SK-N-SH treated with all-trans-retinoic acid at 6 μM for 48 hours (cell line): ENCODE results near the gene KLHL6.

ENCODE experiments used
- ATAC-seq: fragments of 200-7000 bp; cut with Tn5 transposase; 3 replicates; pipeline ENCODE4 v1.9.1; 2020; ENCODE audit warnings: mild to moderate bottlenecking, moderate library complexity
- ARNTL ChIP-seq: fragments of 450-650 bp; formaldehyde crosslinking; IDR thresholded peaks from 2 replicates; pipeline ENCODE4 v1.5.0; 2020; ENCODE audit warnings: low read depth, mild to moderate bottlenecking, moderate library complexity, borderline replicate concordance
- BACH2 ChIP-seq: fragments of 250-450 bp; sonication (Bioruptor Pico); IDR thresholded peaks from 2 replicates; pipeline ENCODE4 v1.9.0; 2021; ENCODE audit warnings: mild to moderate bottlenecking, borderline replicate concordance
- CSDC2 ChIP-seq: fragments of 250-450 bp; sonication (Bioruptor Pico); IDR thresholded peaks from 2 replicates; pipeline ENCODE4 v1.5.0; 2020; ENCODE audit warnings: mild to moderate bottlenecking, moderate library complexity
- ESRRG ChIP-seq: fragments of 250-450 bp; sonication (Bioruptor Pico); IDR thresholded peaks from 2 replicates; pipeline ENCODE4 v1.6.1; 2021; ENCODE audit warnings: mild to moderate bottlenecking
- GLIS3 ChIP-seq: fragments of 250-450 bp; sonication (Bioruptor Pico); IDR thresholded peaks from 2 replicates; pipeline ENCODE4 v1.5.0; 2020; ENCODE audit warnings: mild to moderate bottlenecking, moderate library complexity
- OSR1 ChIP-seq: fragments of 250-450 bp; sonication (Bioruptor Pico); IDR thresholded peaks from 2 replicates; pipeline ENCODE4 v1.8.0; 2022; ENCODE audit warnings: moderate library complexity, mild to moderate bottlenecking, inconsistent platforms
- PPARA ChIP-seq: fragments of 250-450 bp; sonication (Bioruptor Pico); IDR thresholded peaks from 2 replicates; pipeline ENCODE4 v1.5.0; 2020; ENCODE audit warnings: mild to moderate bottlenecking, borderline replicate concordance
- SNAI2 ChIP-seq: fragments of 250-450 bp; sonication (Bioruptor Pico); IDR thresholded peaks from 2 replicates; pipeline ENCODE4 v1.5.0; 2020; ENCODE audit warnings: mild to moderate bottlenecking, moderate library complexity
- TCF4 ChIP-seq: fragments of 250-450 bp; sonication (Bioruptor Pico); IDR thresholded peaks from 2 replicates; pipeline ENCODE4 v1.8.0; 2021; ENCODE audit warnings: mild to moderate bottlenecking, moderate library complexity, borderline replicate concordance
- TOX ChIP-seq: fragments of 250-450 bp; sonication (Bioruptor Pico); IDR thresholded peaks from 2 replicates; pipeline ENCODE4 v1.8.0; 2021; ENCODE audit warnings: mild to moderate bottlenecking, moderate library complexity, borderline replicate concordance
- ZC3H10 ChIP-seq: fragments of 250-450 bp; sonication (Bioruptor Pico); IDR thresholded peaks from 2 replicates; pipeline ENCODE4 v1.5.1; 2021; ENCODE audit warnings: mild to moderate bottlenecking, moderate library complexity
- ZFP3 ChIP-seq: fragments of 250-450 bp; sonication (Bioruptor Pico); IDR thresholded peaks from 2 replicates; pipeline ENCODE4 v1.5.0; 2020; ENCODE audit warnings: mild to moderate bottlenecking, moderate library complexity
- ZFP30 ChIP-seq: fragments of 450-650 bp; formaldehyde crosslinking; IDR thresholded peaks from 2 replicates; pipeline ENCODE4 v1.5.0; 2022; ENCODE audit warnings: mild to moderate bottlenecking, moderate library complexity
- ZNF565 ChIP-seq: fragments of 450-650 bp; formaldehyde crosslinking; conservative IDR thresholded peaks from 2 replicates; pipeline ENCODE4 v1.5.0; 2020; ENCODE audit warnings: low read depth, mild to moderate bottlenecking, moderate library complexity
- ZNF70 ChIP-seq: fragments of 450-650 bp; formaldehyde crosslinking; IDR thresholded peaks from 2 replicates; pipeline ENCODE4 v1.5.0; 2020; ENCODE audit warnings: mild to moderate bottlenecking, moderate library complexity
- ZNF8 ChIP-seq: fragments of 450-650 bp; formaldehyde crosslinking; IDR thresholded peaks from 2 replicates; pipeline ENCODE4 v1.5.0; 2020; ENCODE audit warnings: mild to moderate bottlenecking, moderate library complexity
- TF ChIP-seq, protein P1 (sequence below): fragments of 250-450 bp; sonication (Bioruptor Pico); IDR thresholded peaks from 2 replicates; pipeline ENCODE4 v1.8.0; 2020; ENCODE audit warnings: mild to moderate bottlenecking, moderate library complexity, borderline replicate concordance
- TF ChIP-seq, protein P2 (sequence below): fragments of 250-450 bp; sonication (Bioruptor Pico); IDR thresholded peaks from 2 replicates; pipeline ENCODE4 v1.5.1; 2020; ENCODE audit warnings: low read depth, mild to moderate bottlenecking, moderate library complexity
- TF ChIP-seq, protein P3 (sequence below): fragments of 250-450 bp; sonication (Bioruptor Pico); IDR thresholded peaks from 2 replicates; pipeline ENCODE4 v1.5.0; 2020; ENCODE audit warnings: mild to moderate bottlenecking, moderate library complexity
- TF ChIP-seq, protein P4 (sequence below): fragments of 250-450 bp; sonication (Bioruptor Pico); IDR thresholded peaks from 2 replicates; pipeline ENCODE4 v1.8.0; 2021; ENCODE audit warnings: low read depth, mild to moderate bottlenecking, moderate library complexity, borderline replicate concordance
- TF ChIP-seq, protein P5 (sequence below): fragments of 250-450 bp; sonication (Bioruptor Pico); IDR thresholded peaks from 2 replicates; pipeline ENCODE4 v1.5.1; 2021; ENCODE audit warnings: mild to moderate bottlenecking, moderate library complexity

Gene KLHL6

DNA sequence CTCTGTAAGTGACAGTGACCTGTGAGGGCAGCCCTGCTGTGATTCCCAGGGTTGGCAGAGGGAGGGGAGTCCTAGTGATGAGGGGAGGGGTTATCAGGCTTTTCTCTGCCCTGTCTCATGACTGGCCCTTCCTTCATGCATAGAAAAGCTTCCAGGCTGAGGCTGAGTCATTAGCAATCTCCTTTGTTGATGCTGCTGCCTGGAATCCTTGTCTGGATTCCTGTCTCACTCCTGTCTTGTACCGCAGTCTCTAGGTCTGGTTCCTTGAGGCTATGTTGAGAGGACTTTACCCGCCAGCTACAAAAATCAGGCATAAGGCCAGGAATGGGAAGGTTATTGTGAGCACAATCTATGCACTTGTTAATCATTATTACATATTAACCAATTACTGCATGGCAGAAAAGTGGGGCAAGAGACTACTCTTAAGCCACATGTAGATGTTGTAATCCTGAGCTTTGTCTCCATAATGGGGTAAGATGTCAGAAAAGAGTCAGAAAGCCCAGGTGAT, 7.2 kb downstream of the KLHL6 start:
- peak; percentile 81 for ATAC-seq
- TF ChIP-seq TCF4 (CRISPR knock-in tag) (no peak), PPARA (CRISPR knock-in tag) (no peak), ZFP30 (CRISPR knock-in tag) (no peak), SNAI2 (CRISPR knock-in tag) (no peak), ZFP3 (CRISPR knock-in tag) (no peak), BACH2 (CRISPR knock-in tag) (no peak), GLIS3 (CRISPR knock-in tag) (no peak), ZNF70 (CRISPR knock-in tag) (no peak), ARNTL (CRISPR knock-in tag) (no peak), TOX (CRISPR knock-in tag) (no peak), ZC3H10 (CRISPR knock-in tag) (no peak), ESRRG (CRISPR knock-in tag) (no peak), CSDC2 (CRISPR knock-in tag) (no peak), ZNF8 (no peak), OSR1 (CRISPR knock-in tag) (no peak)
- TF ChIP-seq, protein P1, sequence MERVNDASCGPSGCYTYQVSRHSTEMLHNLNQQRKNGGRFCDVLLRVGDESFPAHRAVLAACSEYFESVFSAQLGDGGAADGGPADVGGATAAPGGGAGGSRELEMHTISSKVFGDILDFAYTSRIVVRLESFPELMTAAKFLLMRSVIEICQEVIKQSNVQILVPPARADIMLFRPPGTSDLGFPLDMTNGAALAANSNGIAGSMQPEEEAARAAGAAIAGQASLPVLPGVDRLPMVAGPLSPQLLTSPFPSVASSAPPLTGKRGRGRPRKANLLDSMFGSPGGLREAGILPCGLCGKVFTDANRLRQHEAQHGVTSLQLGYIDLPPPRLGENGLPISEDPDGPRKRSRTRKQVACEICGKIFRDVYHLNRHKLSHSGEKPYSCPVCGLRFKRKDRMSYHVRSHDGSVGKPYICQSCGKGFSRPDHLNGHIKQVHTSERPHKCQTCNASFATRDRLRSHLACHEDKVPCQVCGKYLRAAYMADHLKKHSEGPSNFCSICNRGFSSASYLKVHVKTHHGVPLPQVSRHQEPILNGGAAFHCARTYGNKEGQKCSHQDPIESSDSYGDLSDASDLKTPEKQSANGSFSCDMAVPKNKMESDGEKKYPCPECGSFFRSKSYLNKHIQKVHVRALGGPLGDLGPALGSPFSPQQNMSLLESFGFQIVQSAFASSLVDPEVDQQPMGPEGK (CRISPR knock-in tag) = no peak
- TF ChIP-seq, protein P2, sequence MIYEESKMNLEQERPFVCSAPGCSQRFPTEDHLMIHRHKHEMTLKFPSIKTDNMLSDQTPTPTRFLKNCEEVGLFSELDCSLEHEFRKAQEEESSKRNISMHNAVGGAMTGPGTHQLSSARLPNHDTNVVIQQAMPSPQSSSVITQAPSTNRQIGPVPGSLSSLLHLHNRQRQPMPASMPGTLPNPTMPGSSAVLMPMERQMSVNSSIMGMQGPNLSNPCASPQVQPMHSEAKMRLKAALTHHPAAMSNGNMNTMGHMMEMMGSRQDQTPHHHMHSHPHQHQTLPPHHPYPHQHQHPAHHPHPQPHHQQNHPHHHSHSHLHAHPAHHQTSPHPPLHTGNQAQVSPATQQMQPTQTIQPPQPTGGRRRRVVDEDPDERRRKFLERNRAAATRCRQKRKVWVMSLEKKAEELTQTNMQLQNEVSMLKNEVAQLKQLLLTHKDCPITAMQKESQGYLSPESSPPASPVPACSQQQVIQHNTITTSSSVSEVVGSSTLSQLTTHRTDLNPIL (CRISPR knock-in tag) = no peak
- TF ChIP-seq, protein P3, sequence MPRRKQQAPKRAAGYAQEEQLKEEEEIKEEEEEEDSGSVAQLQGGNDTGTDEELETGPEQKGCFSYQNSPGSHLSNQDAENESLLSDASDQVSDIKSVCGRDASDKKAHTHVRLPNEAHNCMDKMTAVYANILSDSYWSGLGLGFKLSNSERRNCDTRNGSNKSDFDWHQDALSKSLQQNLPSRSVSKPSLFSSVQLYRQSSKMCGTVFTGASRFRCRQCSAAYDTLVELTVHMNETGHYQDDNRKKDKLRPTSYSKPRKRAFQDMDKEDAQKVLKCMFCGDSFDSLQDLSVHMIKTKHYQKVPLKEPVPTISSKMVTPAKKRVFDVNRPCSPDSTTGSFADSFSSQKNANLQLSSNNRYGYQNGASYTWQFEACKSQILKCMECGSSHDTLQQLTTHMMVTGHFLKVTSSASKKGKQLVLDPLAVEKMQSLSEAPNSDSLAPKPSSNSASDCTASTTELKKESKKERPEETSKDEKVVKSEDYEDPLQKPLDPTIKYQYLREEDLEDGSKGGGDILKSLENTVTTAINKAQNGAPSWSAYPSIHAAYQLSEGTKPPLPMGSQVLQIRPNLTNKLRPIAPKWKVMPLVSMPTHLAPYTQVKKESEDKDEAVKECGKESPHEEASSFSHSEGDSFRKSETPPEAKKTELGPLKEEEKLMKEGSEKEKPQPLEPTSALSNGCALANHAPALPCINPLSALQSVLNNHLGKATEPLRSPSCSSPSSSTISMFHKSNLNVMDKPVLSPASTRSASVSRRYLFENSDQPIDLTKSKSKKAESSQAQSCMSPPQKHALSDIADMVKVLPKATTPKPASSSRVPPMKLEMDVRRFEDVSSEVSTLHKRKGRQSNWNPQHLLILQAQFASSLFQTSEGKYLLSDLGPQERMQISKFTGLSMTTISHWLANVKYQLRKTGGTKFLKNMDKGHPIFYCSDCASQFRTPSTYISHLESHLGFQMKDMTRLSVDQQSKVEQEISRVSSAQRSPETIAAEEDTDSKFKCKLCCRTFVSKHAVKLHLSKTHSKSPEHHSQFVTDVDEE (CRISPR knock-in tag) = no peak
- TF ChIP-seq, protein P4, sequence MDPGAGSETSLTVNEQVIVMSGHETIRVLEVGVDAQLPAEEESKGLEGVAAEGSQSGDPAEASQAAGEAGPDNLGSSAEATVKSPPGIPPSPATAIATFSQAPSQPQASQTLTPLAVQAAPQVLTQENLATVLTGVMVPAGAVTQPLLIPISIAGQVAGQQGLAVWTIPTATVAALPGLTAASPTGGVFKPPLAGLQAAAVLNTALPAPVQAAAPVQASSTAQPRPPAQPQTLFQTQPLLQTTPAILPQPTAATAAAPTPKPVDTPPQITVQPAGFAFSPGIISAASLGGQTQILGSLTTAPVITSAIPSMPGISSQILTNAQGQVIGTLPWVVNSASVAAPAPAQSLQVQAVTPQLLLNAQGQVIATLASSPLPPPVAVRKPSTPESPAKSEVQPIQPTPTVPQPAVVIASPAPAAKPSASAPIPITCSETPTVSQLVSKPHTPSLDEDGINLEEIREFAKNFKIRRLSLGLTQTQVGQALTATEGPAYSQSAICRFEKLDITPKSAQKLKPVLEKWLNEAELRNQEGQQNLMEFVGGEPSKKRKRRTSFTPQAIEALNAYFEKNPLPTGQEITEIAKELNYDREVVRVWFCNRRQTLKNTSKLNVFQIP (CRISPR knock-in tag) = no peak

DNA sequence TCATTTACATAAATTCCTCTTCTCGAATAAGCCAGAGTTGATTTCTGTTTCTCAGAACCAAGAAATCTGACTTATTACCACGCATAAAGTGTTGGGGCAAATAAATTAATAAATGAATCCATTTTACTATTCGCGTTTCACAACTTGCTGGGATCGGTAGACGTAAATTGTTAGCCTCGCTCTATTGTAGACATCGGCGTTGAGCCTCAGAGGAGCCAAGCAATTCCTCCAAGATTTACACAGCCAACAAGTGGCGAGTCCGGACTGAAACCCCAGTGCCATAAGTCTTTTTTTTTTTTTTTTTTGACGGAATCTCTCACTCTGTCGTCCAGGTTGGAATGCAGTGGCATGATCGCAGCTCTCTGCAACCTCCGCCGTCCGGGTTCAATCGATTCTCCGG, 8.9 kb downstream of the KLHL6 start:
- TF ChIP-seq, protein P1 (CRISPR knock-in tag) = no peak
- TF ChIP-seq ARNTL (CRISPR knock-in tag) = no peak
- TF ChIP-seq ZNF565 (CRISPR knock-in tag) = no peak
- no peak for TF ChIP-seq ZFP3 (CRISPR knock-in tag)
- TF ChIP-seq ZC3H10 (CRISPR knock-in tag) = no peak
- TF ChIP-seq OSR1 (CRISPR knock-in tag) = no peak
- no peak for TF ChIP-seq ZNF8
- TF ChIP-seq ZFP30 (CRISPR knock-in tag) = no peak
- TF ChIP-seq ZNF70 (CRISPR knock-in tag) = no peak
- TF ChIP-seq, protein P5, sequence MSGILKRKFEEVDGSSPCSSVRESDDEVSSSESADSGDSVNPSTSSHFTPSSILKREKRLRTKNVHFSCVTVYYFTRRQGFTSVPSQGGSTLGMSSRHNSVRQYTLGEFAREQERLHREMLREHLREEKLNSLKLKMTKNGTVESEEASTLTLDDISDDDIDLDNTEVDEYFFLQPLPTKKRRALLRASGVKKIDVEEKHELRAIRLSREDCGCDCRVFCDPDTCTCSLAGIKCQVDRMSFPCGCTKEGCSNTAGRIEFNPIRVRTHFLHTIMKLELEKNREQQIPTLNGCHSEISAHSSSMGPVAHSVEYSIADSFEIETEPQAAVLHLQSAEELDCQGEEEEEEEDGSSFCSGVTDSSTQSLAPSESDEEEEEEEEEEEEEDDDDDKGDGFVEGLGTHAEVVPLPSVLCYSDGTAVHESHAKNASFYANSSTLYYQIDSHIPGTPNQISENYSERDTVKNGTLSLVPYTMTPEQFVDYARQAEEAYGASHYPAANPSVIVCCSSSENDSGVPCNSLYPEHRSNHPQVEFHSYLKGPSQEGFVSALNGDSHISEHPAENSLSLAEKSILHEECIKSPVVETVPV = no peak
- TF ChIP-seq, protein P2 (CRISPR knock-in tag) = no peak
- TF ChIP-seq, protein P3 (CRISPR knock-in tag) = no peak
- TF ChIP-seq TOX (CRISPR knock-in tag) = no peak
- TF ChIP-seq GLIS3 (CRISPR knock-in tag) = no peak
- no peak for ATAC-seq
